Uterus (tissue), 2 donors: ENCODE data around the gene PLEKHM3.

Source experiments
- POLR2A ChIP-seq, 2 donors: fragments of 450-650 bp; IDR thresholded peaks; one replicate each; pipeline ENCODE4 v1.6.1; 2016; ENCODE audit warnings: antibody characterized with exemption in 2 of 2, mild to moderate bottlenecking in 1 of 2, moderate library complexity in 1 of 2
- TF ChIP-seq, protein P1 (sequence below), 4 experiments: fragments of 200-600 bp in 2 of 4; fragments of 450-650 bp in 2 of 4; sonication (generic) in 2 of 4; IDR thresholded peaks; one replicate each; pipeline ENCODE4 v1.5.1; 2016 to 2019; ENCODE audit warnings: antibody characterized with exemption in 4 of 4, mild to moderate bottlenecking in 2 of 4, moderate library complexity in 1 of 4

DNA sequence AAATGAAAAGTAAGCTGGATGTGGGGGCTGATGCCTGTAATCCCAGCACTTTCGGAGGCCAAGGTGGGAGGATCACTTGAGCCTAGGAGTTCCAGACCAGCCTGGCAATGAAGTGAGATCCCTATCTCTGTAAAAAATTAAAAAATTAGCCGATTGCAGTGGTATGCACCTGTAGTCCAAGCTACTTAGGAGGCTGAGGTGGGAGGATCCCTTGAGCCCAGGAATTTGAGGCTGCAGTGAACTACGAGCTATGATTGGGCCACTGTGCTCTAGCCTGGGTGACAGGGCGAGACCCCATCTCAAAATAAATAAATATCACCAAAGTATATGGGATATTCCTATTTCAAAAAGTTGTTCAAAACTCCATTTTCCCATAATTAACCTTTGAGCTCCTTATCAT, 154.5 kb downstream of the PLEKHM3 start:
- TF ChIP-seq, protein P1, sequence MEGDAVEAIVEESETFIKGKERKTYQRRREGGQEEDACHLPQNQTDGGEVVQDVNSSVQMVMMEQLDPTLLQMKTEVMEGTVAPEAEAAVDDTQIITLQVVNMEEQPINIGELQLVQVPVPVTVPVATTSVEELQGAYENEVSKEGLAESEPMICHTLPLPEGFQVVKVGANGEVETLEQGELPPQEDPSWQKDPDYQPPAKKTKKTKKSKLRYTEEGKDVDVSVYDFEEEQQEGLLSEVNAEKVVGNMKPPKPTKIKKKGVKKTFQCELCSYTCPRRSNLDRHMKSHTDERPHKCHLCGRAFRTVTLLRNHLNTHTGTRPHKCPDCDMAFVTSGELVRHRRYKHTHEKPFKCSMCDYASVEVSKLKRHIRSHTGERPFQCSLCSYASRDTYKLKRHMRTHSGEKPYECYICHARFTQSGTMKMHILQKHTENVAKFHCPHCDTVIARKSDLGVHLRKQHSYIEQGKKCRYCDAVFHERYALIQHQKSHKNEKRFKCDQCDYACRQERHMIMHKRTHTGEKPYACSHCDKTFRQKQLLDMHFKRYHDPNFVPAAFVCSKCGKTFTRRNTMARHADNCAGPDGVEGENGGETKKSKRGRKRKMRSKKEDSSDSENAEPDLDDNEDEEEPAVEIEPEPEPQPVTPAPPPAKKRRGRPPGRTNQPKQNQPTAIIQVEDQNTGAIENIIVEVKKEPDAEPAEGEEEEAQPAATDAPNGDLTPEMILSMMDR (IDR thresholded peaks at IDR 0.05) = no peak
- no peak for TF ChIP-seq POLR2A (IDR thresholded peaks at IDR 0.05)
